Measurements from ENCODE around the gene AUP1. TPM values are rescaled to one million over a fixed set of nuclear protein-coding genes. Genes with fewer than 3 reads are reported as not detected.

AUP1 gene, protein sequence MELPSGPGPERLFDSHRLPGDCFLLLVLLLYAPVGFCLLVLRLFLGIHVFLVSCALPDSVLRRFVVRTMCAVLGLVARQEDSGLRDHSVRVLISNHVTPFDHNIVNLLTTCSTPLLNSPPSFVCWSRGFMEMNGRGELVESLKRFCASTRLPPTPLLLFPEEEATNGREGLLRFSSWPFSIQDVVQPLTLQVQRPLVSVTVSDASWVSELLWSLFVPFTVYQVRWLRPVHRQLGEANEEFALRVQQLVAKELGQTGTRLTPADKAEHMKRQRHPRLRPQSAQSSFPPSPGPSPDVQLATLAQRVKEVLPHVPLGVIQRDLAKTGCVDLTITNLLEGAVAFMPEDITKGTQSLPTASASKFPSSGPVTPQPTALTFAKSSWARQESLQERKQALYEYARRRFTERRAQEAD
- 142 and 147 TPM in 2 replicates for total RNA-seq (2013; cell fraction: nucleolus; rRNA removed)
- 151 and 152 TPM in 2 replicates for total RNA-seq (2014; rRNA removed)
- total RNA-seq (2014; rRNA removed; fragmentation: Illumina TruSeq; extraction: Trizol): 104 and 107 TPM in 2 replicates
- total RNA-seq (2021): 127 and 128 TPM in 2 replicates
- polyA plus RNA-seq (2011; ENCODE audit: low read depth): 55.2 TPM
- polyA plus RNA-seq (2011; rRNA removed): 71.4 and 106 TPM in 2 replicates
- polyA plus RNA-seq (2011; cell fraction: cytosol; rRNA removed): 160 and 189 TPM in 2 replicates
- polyA plus RNA-seq (2011; cell fraction: nucleus; rRNA removed): 745 and 873 TPM in 2 replicates
- polyA plus RNA-seq (2012): 109 and 110 TPM in 2 replicates
- polyA plus RNA-seq (2014; fragmentation: Illumina TruSeq; extraction: Trizol): 137 and 147 TPM in 2 replicates
- 10 to 100 TPM; 39.1 to 56.5 TPM for polyA plus RNA-seq (2014; fragmentation: Nextera tagmentation; extraction: Ambion mirVana)
- 212 and 215 TPM in 2 replicates for polyA plus RNA-seq (2014; rRNA removed)
- polyA plus RNA-seq (2016; fragmentation: Nextera tagmentation; extraction: Ambion mirVana): 100 to 1,000 TPM; 187 to 204 TPM
- 80.1 and 134 TPM in 2 replicates for polyA minus RNA-seq (2011; rRNA and poly(A)+ RNA removed)
- polyA minus RNA-seq (2011; cell fraction: cytosol; rRNA and poly(A)+ RNA removed): 40.2 and 55.4 TPM in 2 replicates
- polyA minus RNA-seq (2011; cell fraction: nucleus; rRNA and poly(A)+ RNA removed): 167 and 238 TPM in 2 replicates
- percentile 95 among the genes with signal in this experiment for Bru-seq, nascent RNA
- BruChase-seq, experiment 1, labeled RNA remaining after a 6-hour chase: percentile 98 among the genes with signal in this experiment
- BruChase-seq, experiment 2, labeled RNA remaining after a 2-hour chase: percentile 97 among the genes with signal in this experiment
- long read RNA-seq, experiment 1, transcript AUP1-201 (12 exons, 1,695 nt): major isoform, 75 of 108 reads
- long read RNA-seq, experiment 1, partial matches to known transcripts: 9 of 108 reads
- long read RNA-seq, experiment 1, other reads (novel, unspliced or antisense): 19 of 108 reads
- long read RNA-seq, experiment 2, transcript AUP1-201 (12 exons, 1,695 nt): major isoform, 32 of 67 reads
- long read RNA-seq, experiment 2, partial matches to known transcripts: 17 of 67 reads
- long read RNA-seq, experiment 2, other reads (novel, unspliced or antisense): 15 of 67 reads

DNA sequence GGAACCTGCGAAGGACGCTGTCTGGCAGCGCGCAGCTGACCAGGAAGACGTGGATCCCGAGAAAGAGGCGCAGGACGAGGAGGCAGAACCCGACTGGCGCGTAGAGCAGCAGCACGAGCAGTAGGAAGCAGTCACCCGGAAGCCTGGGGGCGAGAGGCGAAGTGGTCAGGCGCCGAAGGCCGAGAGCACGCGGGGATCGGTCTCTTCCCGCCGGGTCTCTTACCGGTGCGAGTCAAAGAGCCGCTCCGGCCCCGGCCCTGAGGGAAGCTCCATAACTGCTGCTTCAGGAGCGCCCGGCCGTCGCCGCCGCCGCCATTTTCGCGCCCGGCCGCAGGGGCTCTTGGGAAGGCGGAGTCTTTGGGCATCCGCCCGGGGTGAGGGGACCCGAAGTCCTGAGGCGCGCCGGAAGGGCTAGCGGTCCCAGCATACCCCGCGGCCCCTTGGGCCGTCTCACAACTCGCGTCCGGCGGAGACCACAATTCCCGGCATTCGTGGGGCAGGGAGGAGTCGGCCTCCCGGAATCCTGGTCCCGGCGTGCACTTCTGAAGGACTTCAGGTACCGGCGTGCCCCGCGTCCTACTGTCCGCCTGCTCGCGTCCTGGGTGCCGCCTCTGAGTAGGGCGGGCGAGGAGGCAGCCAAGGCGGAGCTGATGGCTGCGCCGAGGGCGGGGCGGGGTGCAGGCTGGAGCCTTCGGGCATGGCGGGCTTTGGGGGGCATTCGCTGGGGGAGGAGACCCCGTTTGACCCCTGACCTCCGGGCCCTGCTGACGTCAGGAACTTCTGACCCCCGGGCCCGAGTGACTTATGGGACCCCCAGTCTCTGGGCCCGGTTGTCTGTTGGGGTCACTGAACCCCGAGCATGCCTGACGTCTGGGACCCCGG is at the start of gene AUP1, which contains the start of gene HTRA2:
Gene AUP1, minus strand, starts transcription at position 350 of the 882 bp plus-strand sequence. Its CDS starts 77 bp downstream, at position 273.
Gene HTRA2, plus strand, starts transcription at position 577 of the 882 bp plus-strand sequence. Its CDS starts 74 bp downstream, at position 651.
- Histone ChIP-seq H3K4me3 (peak within 1 kb of the TSS; percentile 94), H3K36me3 (ENCODE audit: control insufficient read depth in 2 of 2, insufficient read depth in 2 of 2, low read length in 1 of 2) (peaks cover 19 to 43% of the 10 kb centered on the region in 2 experiments), H3K27ac (ENCODE audit: control insufficient read depth, insufficient read depth) (peak within 1 kb of the TSS; percentile 96), H3K79me2 (ENCODE audit: control insufficient read depth, insufficient read depth, low read length) (peaks cover 50% of the 10 kb centered on the region), H4K20me1 (ENCODE audit: control insufficient read depth, insufficient read depth) (no peaks in the 10 kb centered on the region), H3K27me3 (replicated peaks in 1 of 2; ENCODE audit: control insufficient read depth in 2 of 2, insufficient read depth in 2 of 2, low read length in 1 of 2) (no peaks in the 10 kb centered on the region), H3K9ac (ENCODE audit: control insufficient read depth, insufficient read depth, low read length) (peak within 1 kb of the TSS; percentile 98), H2AFZ (ENCODE audit: control insufficient read depth, low read depth, low read length) (peak within 1 kb of the TSS; percentile 84), H3K9me3 (replicated peaks; ENCODE audit: control insufficient read depth, insufficient read depth, low read length) (no peaks in the 10 kb centered on the region), H3K4me1 (ENCODE audit: control insufficient read depth, insufficient read depth, low read length) (peaks cover 33% of the 10 kb centered on the region), H3K4me2 (ENCODE audit: control insufficient read depth, insufficient read depth) (peak within 1 kb of the TSS; percentile 95)
- intact Hi-C loops (cut with micrococcal nuclease; ENCODE audit: unreplicated experiment): loop anchor here (1.0 kb wide), 5 partner anchors 22 to 75 kb away; partner anchors contain the start of genes DOK1, PCGF1 and WBP1
- ChIA-PET RAD21 (ENCODE audit: unreplicated experiment) (interaction anchor here (1.1 to 7.5 kb wide), 15 partner anchors 9 to 108 kb away, joined by 3 to 158 read pairs (median 12); partner anchors contain the start of genes C2orf81, CCDC142, LOXL3 and PCGF1), CTCF (interaction anchor here (0.7 to 10.4 kb wide), 9 partner anchors 16 to 71 kb away, joined by 3 to 226 read pairs (median 11); partner anchors contain the start of genes CCDC142, PCGF1, TTC31 and WBP1), SMC1A (ENCODE audit: uncharacterized antibody, unreplicated experiment) (interaction anchor here (1.2 to 9.9 kb wide), 11 partner anchors 10 to 89 kb away, joined by 3 to 208 read pairs (median 13); partner anchors contain the start of gene PCGF1), POLR2A (interaction anchor here (0.8 to 5.4 kb wide), 15 partner anchors 9 to 74 kb away, joined by 3 to 66 read pairs (median 8); partner anchors contain the start of genes CCDC142, INO80B, PCGF1 and TTC31)
- BruUV-seq (replicated peaks): no TSS peak
- DNase-seq (ENCODE audit: low read depth, low spot score) (peak; percentile 96), FAIRE-seq (peak; percentile 96), ATAC-seq (peak; percentile 90)
- under 1% methylated on average over 81 of the region's 87 CpGs for WGBS (ENCODE audit: insufficient coverage, insufficient replicate concordance, low lambda C conversion rate, missing lambda C conversion rate)
- in situ Hi-C loops (cut with MboI): no loop called here
- TF ChIP-seq CREB1 (IDR thresholded peaks at IDR 0.05; ENCODE audit: low read depth) (no peak), SP1 (IDR thresholded peaks at IDR 0.05; ENCODE audit: low read depth, low read length) (peak; percentile 53), POLR2A (IDR thresholded peaks at IDR 0.05; ENCODE audit: low read depth, low read length) (peak; percentile 84), TCF7 (IDR thresholded peaks at IDR 0.05; ENCODE audit: borderline replicate concordance) (peak; percentile 73; the same call in 1 of the 2 replicates), IKZF1 (conservative IDR thresholded peaks at IDR 0.05) (peak; percentile 99), WRNIP1 (IDR thresholded peaks at IDR 0.05; ENCODE audit: borderline replicate concordance, low read depth, low read length) (no peak), SREBF2 (IDR thresholded peaks at IDR 0.05; ENCODE audit: low read length) (no peak)
- TF ChIP-seq, protein P1, sequence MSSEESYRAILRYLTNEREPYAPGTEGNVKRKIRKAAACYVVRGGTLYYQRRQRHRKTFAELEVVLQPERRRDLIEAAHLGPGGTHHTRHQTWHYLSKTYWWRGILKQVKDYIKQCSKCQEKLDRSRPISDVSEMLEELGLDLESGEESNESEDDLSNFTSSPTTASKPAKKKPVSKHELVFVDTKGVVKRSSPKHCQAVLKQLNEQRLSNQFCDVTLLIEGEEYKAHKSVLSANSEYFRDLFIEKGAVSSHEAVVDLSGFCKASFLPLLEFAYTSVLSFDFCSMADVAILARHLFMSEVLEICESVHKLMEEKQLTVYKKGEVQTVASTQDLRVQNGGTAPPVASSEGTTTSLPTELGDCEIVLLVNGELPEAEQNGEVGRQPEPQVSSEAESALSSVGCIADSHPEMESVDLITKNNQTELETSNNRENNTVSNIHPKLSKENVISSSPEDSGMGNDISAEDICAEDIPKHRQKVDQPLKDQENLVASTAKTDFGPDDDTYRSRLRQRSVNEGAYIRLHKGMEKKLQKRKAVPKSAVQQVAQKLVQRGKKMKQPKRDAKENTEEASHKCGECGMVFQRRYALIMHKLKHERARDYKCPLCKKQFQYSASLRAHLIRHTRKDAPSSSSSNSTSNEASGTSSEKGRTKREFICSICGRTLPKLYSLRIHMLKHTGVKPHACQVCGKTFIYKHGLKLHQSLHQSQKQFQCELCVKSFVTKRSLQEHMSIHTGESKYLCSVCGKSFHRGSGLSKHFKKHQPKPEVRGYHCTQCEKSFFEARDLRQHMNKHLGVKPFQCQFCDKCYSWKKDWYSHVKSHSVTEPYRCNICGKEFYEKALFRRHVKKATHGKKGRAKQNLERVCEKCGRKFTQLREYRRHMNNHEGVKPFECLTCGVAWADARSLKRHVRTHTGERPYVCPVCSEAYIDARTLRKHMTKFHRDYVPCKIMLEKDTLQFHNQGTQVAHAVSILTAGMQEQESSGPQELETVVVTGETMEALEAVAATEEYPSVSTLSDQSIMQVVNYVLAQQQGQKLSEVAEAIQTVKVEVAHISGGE (CRISPR knock-in tag; IDR thresholded peaks at IDR 0.05): 0 out of 2 replicates have a peak, but pooled peaks have one; percentile 25
- TF ChIP-seq, protein P2, sequence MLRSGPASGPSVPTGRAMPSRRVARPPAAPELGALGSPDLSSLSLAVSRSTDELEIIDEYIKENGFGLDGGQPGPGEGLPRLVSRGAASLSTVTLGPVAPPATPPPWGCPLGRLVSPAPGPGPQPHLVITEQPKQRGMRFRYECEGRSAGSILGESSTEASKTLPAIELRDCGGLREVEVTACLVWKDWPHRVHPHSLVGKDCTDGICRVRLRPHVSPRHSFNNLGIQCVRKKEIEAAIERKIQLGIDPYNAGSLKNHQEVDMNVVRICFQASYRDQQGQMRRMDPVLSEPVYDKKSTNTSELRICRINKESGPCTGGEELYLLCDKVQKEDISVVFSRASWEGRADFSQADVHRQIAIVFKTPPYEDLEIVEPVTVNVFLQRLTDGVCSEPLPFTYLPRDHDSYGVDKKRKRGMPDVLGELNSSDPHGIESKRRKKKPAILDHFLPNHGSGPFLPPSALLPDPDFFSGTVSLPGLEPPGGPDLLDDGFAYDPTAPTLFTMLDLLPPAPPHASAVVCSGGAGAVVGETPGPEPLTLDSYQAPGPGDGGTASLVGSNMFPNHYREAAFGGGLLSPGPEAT (IDR thresholded peaks at IDR 0.05; ENCODE audit: low read depth): peak; percentile 96
- TF ChIP-seq, protein P3, sequence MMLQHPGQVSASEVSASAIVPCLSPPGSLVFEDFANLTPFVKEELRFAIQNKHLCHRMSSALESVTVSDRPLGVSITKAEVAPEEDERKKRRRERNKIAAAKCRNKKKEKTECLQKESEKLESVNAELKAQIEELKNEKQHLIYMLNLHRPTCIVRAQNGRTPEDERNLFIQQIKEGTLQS (IDR thresholded peaks at IDR 0.05; ENCODE audit: borderline replicate concordance, extremely low read depth, low read depth, low read length): peak; percentile 12; the same call in 1 of the 2 replicates

Measured in GM12878 (cell line).